ENCODE data around the gene SIX6.

SIX6 gene

DNA sequence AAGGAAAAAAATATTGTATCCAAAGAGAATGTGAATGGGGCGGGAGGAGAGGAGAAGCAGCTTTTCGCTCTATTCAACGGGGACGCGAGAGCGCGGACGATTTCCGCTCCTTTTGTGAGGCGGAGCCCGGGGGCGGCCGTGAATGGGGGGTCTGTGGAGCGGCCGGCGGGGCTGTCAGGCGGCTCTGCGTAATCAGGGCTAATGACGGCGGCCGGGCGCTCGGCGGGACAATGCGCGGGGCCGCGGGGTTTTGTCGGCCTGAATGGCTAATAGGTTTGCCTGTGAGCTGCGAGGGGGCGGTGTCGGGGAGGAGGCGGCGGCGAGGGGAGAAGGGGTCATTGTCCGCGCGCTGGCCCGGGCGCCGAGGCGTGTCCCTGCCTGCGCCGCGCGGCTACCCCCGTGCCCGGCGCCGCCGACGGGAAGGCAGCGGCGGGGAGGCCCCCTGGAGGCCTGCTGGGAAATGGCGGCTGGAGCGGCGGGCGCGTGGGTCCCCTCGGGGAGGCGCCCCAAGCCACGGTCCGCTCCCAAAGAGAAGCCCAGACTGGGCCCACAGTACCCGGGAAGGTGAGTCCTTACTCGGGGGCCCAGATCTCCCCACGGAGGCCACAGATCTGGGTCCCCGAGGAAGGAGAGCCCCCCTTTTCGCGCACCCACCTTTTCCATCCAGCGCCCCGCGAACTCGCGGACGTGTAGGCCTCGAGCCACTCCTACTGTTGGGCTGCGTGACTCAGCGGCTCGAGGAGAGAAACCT lies 6.0 kb downstream of the SIX6 start:
- DNase-seq: no peak

DNA sequence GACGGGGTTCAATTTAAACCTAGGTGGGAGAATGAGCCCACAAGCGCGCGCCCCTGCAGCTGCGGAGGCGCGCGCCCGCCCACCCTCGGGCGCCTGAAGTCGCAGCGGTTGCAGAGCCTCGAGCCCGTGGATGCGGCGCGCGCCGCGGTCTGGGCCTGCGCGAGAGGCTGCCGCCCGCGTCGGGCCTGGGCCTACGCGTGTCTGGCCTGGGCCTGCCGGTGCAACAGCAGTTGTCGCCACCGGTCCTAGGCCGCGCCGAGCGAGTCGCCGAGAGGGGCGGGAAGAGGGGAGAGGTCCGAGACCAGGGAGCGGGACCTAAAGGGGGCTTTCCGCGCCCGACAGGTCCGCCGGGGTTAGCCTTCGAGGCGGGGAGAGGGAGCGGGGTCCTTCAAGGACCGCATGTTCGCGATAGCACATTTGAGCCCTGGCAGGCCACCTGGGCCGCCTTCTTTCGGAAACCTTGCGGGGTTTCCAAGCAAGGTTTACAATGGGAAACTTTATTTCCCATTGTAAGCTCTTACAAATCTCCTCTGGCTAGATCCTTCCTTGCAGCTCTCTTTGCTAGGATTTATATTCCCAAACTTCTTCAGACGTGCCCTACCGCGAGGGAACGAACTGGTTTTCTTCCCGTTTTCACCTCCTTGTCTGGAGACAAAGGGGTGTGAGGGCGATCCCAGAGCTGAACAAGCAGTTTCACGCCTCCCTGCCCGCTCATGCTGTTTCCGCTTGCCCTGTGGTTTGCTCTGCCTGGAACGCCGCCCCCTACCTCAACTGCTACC lies 6.8 kb downstream of the SIX6 start:
- no peak for DNase-seq

DNA sequence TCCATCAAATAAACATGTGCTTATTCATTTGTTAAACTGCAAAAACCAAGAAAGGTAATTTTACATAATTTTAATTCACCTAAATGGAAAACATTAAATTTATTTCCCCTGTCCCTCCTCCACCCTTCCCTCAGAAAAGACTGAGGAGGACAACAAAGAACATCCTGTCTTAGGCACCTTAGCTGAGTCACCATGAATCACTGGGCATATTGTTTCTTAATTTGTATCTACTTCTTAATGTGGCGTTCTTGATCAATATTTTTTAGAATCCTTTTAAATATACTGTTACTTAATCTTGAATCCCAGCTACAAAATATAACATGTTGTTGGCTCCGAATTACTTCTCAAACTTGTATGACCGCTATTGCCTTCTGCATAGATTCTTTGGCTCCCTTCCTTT lies 23.5 kb downstream of the SIX6 start:
- DNase-seq: no peak

DNA sequence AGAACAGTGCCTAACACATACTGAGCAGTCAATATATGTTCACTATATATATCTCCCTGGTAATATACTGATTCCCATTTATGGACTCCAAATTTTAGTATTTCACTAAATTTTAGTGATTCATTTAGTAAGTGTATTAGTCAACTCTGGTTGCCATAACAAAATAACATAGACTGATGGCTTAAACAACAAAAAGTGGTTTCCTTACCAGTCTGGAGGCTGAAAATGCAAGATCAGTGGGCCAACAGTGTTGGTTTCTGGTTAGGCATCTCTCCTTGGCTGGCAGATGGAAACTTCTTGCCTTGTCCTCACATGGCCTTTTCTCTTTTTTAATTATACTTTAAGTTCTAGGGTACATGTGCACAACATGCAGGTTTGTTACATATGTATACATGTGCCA lies 28.7 kb downstream of the SIX6 start:
- no peak for DNase-seq

DNA sequence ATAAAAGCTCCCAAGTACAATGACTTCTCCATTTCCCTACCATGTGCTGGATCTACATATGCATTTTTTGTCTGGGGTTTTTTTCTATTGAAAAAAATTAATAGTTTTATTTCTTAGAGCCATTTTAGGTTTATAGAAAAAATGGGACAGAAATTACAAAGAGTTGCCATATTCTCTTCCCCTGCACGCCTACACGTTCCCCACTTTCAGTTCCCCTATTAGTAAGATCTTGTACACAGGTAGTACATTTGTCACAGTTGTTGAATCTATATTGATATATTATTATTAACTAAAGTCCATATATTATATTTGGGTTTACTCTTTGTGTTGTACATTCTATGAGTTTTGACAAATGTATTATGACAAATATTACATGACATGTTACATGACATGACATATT lies 35.7 kb downstream of the SIX6 start:
- DNase-seq: no peak

DNA sequence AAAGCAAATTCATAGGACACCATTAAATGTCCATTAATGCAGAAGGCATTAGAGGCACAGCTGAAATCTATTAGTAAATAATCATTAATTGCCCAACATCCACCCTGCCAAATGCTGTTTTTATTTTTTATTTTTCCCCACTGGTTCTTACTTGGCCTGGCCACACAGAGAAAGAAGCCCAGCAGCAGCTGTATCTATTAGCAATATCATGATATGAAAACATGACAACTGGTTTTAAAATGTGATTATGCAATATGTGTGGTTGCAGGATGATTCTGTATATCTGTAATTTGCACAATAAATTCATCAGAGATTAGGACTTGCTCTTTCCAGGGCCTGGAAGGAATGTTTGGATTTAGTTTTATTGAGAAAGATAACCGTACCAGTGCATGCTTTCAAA lies 44.9 kb downstream of the SIX6 start:
- no peak for DNase-seq

DNA sequence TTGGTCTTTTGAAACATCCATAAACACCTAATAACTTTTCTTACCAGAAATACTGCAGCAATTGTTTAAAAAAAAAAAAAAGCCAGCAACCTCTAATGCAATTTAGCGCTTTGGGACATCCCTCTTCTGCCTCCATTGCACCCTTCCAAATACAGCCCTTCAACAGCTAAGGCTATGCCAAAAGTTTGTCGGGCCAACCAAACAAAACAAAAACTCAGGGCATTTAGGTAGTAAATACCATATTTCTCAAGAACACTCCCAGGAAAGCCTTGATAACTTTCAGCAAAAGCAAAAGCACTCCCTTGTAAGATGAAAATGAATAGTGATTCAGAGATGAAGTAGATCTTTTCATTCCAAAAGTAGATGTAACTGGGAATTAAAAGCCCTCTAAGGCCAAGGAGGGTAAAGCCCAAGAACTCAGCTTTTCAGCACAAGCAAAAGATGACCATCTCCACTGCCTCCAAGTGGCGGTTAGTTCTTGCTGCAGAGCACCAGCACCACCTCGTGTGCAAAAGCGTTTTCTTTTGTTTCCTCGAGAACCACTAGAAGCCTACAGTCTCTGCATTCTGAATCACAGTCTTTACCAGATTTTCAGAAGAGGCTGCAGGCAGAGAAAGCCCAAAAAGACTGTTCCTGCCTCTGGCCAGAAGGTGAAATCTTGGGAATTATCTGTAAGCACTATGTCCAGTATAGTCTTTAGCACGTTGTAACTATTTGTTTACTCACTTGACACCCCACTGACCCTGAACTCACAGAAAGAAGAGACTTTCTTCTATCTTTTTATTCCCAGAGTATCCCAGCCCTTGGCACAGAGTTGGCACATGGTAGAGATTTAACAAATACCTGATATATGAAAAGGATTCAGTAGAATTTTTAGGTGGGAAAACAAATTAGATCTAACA lies 53.1 kb downstream of the SIX6 start:
- DNase-seq: no peak

All from stimulated activated CD4-positive, alpha-beta T cell treated with anti-CD3 and anti-CD28 coated beads, Interleukin-4, amount 100 ng/mL, for 24 hours (primary cell).